Fibroblast of mammary gland (primary cell): Measurements from ENCODE around the gene SRSF10.
"Not testable (repeated sequence)": the region's sequence is repeated elsewhere in the genome, so short reads cannot be mapped to it uniquely, and the experiment has no call there.

Experiments
- DNase-seq: peaks from one replicate; pipeline ENCODE4 v3.0.0-alpha.2; 2010; ENCODE audit warnings: low read depth
- H3K4me3 ChIP-seq: 2 replicates; pipeline ENCODE4 v1.5.1; 2011; ENCODE audit warnings: low read depth, mild to moderate bottlenecking, low read length, moderate library complexity; ENCODE audit not compliant: control insufficient read depth
- TF ChIP-seq, protein P1 (sequence below): conservative IDR thresholded peaks from 2 replicates; pipeline ENCODE4 v1.5.1; 2011; ENCODE audit warnings: low read depth, low read length, inconsistent platforms; ENCODE audit not compliant: control insufficient read depth, insufficient read depth

Gene SRSF10

DNA sequence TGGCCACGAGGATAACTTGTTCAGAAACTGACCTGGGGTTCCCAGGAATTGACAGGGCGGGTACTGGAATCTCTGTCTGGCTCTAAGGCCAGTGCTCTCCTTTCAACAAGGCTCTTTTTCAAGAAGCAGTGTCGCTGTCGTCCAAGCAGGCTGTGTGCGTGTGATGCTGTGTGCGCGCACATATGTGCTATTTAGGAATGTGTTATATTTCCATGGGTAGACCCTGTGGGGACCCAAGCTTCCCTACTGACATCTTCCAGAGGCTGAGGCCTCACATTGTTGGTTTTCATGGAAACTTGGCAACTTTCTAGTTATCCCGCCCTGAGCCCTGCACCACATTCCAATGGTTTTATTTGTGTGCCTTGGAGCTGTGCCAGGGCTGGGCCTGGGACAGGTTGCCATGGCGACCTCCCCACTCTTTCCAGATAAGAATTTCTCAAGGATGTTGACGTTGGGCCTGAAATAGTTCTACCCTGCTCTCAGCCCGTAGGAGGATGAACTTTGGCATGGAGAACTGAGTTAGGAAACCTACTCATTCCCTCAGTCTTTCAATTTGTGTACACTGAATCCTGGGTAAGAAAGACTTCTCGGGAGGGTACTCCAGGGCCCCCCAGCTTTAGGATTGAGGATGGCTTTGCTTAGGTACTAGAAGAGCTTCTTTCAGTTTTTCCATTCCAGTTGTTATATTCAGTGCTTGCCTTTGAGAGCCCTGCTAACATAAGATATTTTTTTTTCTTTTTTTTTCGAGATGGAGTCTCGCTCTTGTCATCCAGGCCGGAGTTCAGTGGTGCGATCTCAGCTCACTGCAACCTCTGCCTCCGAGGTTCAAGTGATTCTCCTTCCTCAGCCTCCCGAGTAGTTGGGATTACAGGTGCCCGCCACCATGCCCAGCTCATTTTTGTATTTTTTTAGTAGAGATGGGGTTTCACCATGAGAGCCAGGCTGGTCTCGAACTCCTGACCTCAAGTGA is 38.8 kb upstream of the SRSF10 start:
- peak; percentile 100 for DNase-seq
- TF ChIP-seq, protein P1, sequence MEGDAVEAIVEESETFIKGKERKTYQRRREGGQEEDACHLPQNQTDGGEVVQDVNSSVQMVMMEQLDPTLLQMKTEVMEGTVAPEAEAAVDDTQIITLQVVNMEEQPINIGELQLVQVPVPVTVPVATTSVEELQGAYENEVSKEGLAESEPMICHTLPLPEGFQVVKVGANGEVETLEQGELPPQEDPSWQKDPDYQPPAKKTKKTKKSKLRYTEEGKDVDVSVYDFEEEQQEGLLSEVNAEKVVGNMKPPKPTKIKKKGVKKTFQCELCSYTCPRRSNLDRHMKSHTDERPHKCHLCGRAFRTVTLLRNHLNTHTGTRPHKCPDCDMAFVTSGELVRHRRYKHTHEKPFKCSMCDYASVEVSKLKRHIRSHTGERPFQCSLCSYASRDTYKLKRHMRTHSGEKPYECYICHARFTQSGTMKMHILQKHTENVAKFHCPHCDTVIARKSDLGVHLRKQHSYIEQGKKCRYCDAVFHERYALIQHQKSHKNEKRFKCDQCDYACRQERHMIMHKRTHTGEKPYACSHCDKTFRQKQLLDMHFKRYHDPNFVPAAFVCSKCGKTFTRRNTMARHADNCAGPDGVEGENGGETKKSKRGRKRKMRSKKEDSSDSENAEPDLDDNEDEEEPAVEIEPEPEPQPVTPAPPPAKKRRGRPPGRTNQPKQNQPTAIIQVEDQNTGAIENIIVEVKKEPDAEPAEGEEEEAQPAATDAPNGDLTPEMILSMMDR, result no peak
- H3K4me3 ChIP-seq, result no peak overlapping the region

DNA sequence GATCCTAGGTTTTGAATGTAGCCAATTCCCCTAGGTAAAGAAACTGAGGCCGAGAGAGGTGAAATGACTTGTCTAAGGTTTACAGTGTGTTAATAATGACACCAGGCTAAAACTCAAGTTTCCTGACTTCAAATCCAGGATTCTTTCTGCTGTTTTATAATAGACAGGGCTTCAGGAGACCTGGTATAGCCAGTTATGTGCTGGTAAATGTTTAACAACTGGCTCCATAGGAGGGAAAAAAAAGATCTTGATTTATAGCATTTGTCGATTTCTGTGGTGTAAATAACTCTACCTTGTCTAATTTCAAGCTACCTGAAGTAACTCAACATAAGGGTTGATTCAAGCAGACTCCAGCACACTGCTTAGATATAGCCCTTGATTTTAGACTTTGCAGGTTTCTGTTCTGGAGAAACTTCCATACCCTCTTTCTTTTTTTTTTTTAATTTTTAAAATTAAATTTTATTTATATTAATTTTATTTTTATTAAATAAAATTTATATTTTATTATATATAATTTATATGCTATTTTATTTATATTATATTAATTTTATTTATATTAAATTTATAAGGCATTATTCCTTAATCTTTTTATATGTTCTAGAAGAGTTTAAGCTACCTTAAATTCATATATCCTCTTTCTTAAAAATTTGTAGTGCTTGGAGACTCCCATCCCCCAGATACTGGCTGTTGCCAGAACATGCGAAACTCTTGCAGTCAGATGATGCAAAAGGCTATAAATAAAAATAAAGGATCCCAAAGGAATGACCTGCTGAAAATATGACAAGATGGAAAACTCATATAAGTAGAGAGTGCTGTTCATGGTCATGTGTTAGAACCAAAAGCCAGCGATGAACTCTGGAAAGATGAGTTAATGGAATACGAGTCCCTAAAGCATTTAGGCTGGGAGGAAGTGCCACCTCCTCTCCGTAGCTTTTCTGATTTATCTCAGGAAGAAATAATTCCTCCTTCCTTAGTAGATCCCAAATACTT is 35.4 kb upstream of the SRSF10 start:
- TF ChIP-seq, protein P1, result no peak
- peak; percentile 93 for DNase-seq
- H3K4me3 ChIP-seq, result no peak overlapping the region

DNA sequence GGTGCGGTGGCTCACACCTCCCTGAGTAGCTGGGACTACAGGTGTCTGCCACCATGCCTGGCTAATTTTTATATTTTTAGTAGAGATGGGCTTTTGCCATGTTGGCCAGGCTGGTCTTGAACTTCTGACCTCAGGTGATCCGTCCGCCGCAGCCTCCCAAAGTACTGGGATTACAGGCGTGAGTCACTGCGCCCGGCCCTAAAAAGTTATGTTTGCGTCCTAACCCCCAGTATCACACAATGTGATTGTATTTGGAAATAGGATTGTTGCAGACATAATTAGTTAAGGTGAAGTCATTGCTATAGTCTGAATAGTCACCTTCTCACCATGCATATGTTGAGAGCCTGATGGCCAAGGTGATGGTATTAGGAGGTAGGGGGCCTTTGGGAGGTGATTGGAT is 32.8 kb upstream of the SRSF10 start:
- not testable (repeated sequence) for H3K4me3 ChIP-seq, DNase-seq

DNA sequence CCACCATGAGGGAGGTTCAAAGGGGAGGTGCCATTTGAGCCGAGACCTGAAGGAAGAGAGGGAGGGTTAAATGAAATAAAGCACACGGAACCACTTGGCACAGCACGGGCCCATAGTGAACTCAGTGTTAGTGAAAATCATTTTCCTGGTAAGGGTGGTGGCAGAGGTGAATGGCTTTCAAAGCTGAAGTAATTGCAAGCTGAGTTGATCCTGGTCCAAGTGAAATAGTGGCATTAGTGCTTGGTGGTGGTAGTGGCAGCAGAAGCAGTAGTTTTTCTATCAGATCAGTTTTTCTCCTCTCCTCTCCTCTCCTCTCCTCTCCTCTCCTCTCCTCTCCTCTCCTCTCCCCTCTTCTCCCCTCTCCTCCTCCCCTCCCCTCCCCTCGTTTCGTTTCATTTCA is 30.5 kb upstream of the SRSF10 start:
- DNase-seq, result no peak
- no peak overlapping the region for H3K4me3 ChIP-seq
- TF ChIP-seq, protein P1, result no peak

DNA sequence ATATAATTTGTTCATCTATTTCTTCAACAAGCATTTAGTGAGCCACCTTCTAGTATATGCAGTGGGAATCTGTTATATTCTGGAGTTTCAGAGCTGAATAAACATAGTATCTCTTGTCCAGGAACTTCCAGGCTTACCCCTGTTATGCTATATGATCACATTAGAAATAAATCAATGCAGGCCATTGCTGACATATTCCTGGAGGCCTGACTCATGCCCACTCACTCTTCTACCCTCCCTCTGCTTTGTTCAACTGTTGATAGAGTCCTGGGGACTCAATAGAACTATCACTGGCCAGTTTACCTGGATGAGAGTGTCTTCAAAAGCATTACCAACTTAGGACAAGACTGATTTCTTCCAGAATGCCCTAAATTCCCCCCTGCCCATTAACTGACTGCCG is 29.3 kb upstream of the SRSF10 start:
- TF ChIP-seq, protein P1, result no peak
- no peak overlapping the region for H3K4me3 ChIP-seq
- DNase-seq, result peak; percentile 73

DNA sequence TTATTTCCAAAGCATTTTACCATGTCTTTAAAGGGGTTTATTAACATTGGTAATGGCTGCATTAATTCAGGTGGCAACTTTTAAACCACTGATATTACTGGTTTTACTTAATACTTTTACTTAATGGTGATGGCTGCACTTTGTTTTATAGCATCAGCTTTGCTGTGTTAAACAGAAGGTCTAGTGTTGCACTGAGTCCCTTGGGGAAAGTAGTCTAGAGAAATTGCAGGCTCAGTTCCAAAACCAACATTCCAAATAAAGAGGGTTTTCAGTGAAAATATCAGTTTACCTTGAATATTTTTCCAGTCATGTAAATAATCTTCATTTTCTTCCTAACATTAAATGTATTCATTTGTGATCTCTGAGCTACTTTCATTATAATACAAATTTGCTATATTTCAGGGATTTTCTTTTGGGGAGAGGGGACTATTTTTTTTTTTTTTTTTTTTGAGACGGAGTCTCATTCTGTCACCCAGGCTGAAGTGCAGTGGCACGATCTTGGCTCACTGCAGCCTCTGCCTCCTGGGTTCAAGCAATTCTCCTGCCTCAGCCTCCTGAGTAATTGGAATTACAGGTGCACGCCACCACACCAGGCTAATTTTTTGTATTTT is 28.6 kb upstream of the SRSF10 start:
- DNase-seq, result peak; percentile 66
- not testable (repeated sequence) for H3K4me3 ChIP-seq

DNA sequence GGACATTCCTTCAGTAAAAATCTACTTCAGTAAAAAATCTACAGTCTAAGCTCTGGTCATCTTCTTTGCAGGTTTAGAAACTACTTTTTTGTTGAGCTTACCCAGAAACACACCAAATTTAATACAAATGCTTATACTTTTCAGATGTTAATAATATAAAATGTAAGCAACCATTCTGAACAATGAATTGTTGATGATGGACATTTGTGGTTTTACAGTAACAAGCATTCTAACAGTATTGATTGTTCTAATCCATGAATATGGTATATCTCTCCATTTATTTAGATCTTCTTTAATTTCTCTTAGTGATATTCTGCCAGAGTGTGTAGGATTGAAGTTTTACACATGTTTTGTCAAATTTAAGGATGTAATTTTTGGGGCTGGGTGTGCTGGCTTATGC is 27.0 kb upstream of the SRSF10 start:
- DNase-seq, result no peak
- TF ChIP-seq, protein P1, result no peak
- no peak overlapping the region for H3K4me3 ChIP-seq
